Erythroblast (primary cell): ENCODE results near the gene CNOT11.

ENCODE experiments used
- GATA1 ChIP-seq: IDR thresholded peaks from 2 replicates; pipeline ENCODE4 v1.6.1; 2011; ENCODE audit warnings: low read depth, mild to moderate bottlenecking, control low read depth, low read length, moderate library complexity
- POLR2A ChIP-seq: IDR thresholded peaks from 2 replicates; pipeline ENCODE4 v1.6.1; 2011; ENCODE audit warnings: mild to moderate bottlenecking, low read length

DNA sequence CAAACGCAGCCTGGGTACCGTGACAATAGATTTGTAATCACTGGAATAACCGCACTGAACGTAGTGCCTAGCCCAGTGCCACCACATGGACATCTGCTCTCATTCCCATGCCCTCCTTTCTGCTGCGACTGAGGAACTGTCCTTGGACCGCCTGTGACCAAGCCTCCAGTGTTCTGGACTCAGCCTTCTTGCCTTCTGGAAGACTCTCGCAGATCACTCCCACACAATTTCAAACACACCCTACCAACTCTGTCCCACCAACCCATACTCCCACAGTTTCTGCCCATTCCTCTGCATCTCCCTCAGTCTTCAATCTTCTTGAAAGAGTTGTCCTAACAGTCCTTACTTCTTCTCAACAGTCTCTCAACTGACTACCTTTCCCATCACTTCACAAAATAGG is 53.7 kb downstream of the CNOT11 start:
- TF ChIP-seq POLR2A (no peak), GATA1 (no peak)
